ENCODE data around the gene SYT14.

DNA sequence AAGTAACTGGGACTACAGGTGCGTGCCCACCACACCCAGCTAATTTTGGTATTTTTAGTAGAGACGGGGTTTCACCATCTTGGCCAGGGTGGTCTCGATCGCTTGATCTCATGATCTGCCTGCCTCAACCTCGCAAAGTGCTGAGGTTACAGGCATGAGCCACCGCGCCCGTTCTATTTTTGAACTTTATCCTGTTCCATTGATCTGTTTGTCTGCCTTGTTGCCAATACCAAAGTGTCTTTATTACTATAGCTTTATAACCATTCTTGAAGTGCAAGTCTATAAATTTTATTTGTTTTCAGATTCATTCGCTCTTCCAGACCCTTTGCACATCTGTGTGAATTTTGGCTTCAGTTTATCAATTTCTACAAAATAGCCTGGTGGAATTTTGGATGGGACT is 28.0 kb downstream of the SYT14 start:
- no peak for TF ChIP-seq CTCF (IDR thresholded peaks at IDR 0.05)
- no peak for TF ChIP-seq POLR2A (IDR thresholded peaks at IDR 0.05)

Data from thyroid gland (tissue), 4 donors.